Large intestine (tissue), 3 donors: ENCODE measurements around the gene CDK8. TPM values are rescaled to one million over a fixed set of nuclear protein-coding genes. Genes with fewer than 3 reads are reported as not detected.

ENCODE experiments used
- DNase-seq, 2 donors: peaks; one replicate each; pipeline versions ENCODE4 v3.0.0 to v3.0.0-alpha.2; 2013
- H3K27ac ChIP-seq: one replicate; pipeline ENCODE4 v1.5.1; 2013; ENCODE audit warnings: low read length
- H3K27me3 ChIP-seq: 2 replicates; pipeline ENCODE4 v1.6.1; 2013; ENCODE audit warnings: low read length; ENCODE audit not compliant: control insufficient read depth, insufficient read depth
- H3K36me3 ChIP-seq: 2 replicates; pipeline ENCODE4 v1.6.1; 2013; ENCODE audit warnings: low read length; ENCODE audit not compliant: control insufficient read depth, insufficient read depth
- H3K4me1 ChIP-seq: one replicate; pipeline ENCODE4 v1.6.1; 2013; ENCODE audit warnings: low read length; ENCODE audit not compliant: control insufficient read depth, insufficient read depth
- H3K4me3 ChIP-seq: one replicate; pipeline ENCODE4 v1.5.1; 2013; ENCODE audit warnings: low read length
- H3K9me3 ChIP-seq: one replicate; pipeline ENCODE4 v1.6.1; 2013; ENCODE audit warnings: mild to moderate bottlenecking, low read depth, low read length, moderate library complexity; ENCODE audit not compliant: control insufficient read depth
- WGBS: methylation state at CpG from one replicate; pipeline ENCODE4 v1.1.5; 2013; ENCODE audit warnings: low lambda C conversion rate; ENCODE audit not compliant: insufficient coverage; 5-methylcytosine and 5-hydroxymethylcytosine counted together
- polyA plus RNA-seq: library from polyadenylated mRNA; unstranded; fragments of 120-200 nt; gene quantifications from one replicate; pipeline ENCODE4 v1.2.1, GENCODE V29; 2013

Gene CDK8
- polyA plus RNA-seq, 1 donor: 30.1 TPM

DNA sequence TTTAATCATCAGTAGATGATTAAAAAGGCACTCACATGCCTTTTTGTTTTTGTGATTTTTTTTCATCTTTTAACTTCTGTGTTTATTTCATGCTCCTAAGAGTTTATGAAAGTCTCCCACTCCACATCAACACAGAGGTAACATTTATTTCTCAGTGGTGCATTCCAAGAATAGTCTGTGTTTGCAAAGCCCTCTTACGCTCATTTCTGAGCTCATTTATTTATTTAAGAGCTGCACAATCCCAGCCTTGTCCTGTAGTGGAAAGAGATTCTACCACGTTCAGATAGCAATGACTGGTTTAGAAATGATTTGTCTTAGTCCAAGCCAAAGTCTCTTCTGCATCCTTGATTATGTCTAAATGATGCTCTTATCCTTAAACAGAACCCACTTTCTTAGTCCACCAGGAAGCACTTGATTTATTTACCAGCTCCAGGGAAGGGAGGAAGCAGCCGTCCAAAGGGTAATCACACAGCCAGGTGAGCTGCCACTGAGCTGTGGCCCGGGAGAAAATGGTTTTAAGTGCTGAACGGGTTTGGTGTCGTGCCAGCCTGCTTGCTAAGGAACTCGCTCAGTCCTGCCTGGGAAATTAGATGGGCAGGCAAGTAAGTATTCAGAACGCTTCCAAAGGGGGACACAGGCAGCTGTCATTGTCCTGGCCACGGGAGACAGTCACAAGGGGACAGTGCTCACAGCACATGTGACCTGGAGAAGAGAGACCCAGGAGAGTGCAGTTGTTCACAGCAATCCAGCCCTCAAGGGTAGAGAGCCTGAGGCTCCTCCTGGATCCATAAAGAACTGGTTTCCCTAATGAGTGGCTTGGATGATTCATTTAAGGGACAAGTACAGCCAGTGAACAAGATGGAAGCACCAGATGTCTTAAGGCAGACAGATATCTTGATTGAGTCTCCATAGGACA lies 171.8 kb downstream of the CDK8 start:
- Histone ChIP-seq H3K27me3 (no peaks in the 10 kb centered on the region), H3K4me1 (peaks cover 10% of the 10 kb centered on the region), H3K4me3 (no peak overlapping the region), H3K9me3 (no peaks in the 10 kb centered on the region), H3K36me3 (no peaks in the 10 kb centered on the region), H3K27ac (peak overlapping the region; percentile 62)
- WGBS: 33% methylated on average over 1 of the region's 9 CpGs
- peak in 1 of 2 donors; percentile 61 for DNase-seq

DNA sequence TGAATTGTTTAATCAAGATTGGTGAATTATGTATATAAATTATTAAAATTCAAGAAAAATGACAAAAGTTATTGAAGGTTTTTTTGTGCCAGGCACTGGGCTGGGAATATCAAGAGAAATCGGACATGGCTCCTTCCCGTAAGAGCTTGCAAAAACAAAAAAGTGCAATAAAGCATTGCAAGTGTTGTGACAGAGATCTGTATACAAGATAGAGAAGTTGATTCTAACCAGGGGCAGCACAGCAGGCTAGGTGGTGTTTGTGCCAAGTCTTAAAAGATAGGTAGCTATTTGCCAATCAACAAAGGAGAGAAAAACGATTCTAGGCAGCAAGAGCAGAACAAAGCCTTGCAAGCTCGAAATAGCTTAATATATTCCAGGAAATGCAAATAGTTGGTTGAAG lies 179.8 kb downstream of the CDK8 start:
- DNase-seq: no peak
- no peaks in the 10 kb centered on the region for H3K4me1 ChIP-seq
- H3K27ac ChIP-seq: no peak overlapping the region
- no peaks in the 10 kb centered on the region for H3K27me3 ChIP-seq
- H3K9me3 ChIP-seq: peaks cover 15% of the 10 kb centered on the region
- H3K36me3 ChIP-seq: no peaks in the 10 kb centered on the region
- H3K4me3 ChIP-seq: no peak overlapping the region
- 59% methylated on average over 2 of the region's 4 CpGs for WGBS

DNA sequence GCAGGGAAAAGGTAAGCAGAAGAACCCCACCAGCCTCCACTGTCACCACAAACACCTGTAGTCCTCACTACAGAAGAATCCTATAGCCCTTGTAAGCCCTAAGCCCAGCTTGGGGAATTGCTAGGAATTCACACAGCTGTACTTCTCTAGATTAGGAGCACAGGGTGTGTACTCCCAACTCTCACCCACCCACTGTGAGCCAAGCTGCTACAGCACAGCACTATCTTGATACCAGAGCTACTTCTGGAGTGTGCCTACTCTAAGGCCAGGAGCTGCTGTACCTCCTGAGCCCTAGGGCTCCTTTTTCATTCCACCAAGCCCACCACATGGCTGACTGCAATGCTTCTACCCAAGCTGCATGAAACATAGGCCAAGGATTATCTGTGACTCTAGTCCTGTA lies 181.2 kb downstream of the CDK8 start:
- Histone ChIP-seq H3K27ac (no peak overlapping the region), H3K27me3 (no peaks in the 10 kb centered on the region), H3K36me3 (no peaks in the 10 kb centered on the region), H3K4me3 (no peak overlapping the region), H3K4me1 (no peaks in the 10 kb centered on the region), H3K9me3 (peaks cover 15% of the 10 kb centered on the region)
- DNase-seq: no peak

DNA sequence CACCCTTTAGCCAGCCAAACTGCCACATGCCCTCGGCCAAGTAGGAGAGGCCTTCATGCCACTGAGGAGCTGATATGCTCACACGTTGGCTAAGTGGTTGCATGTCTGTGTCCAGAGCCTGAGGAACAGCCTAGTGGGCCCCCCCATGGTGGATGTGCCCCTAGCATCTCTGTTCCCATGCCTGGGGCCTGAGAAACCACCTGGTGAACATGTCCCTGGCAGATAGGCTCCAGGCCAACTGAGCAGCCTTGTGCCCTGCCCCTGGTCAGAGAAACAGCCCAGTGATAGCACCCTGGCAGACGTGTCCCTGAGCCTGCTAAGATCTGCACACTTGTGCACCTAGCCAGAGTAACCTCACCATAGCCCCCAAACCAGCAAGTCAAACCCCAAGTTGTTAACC lies 181.7 kb downstream of the CDK8 start:
- DNase-seq: no peak
- no peak overlapping the region for H3K27ac ChIP-seq
- WGBS: no CpG with 5 or more reads among the region's 3 CpGs
- H3K9me3 ChIP-seq: peaks cover 15% of the 10 kb centered on the region
- H3K4me3 ChIP-seq: no peak overlapping the region
- H3K36me3 ChIP-seq: no peaks in the 10 kb centered on the region
- no peaks in the 10 kb centered on the region for H3K27me3 ChIP-seq
- no peaks in the 10 kb centered on the region for H3K4me1 ChIP-seq

DNA sequence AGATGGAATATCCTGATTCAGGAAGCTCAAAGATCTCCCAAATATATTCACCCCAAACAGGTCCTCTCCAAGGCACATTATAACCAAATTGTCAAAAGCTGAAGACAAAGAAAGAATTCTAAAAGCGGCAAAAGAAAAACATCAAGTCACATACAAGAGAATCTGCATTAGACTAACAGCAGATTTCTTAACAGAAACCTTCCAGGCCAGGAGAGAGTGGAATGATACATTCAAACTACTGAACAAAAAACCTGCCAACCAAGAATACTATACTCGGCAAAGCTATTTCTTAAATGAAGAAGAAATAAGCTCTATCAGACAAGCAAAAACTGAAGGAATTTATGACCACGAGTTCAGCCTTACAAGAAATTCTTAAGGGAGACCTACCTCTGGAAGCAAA lies 183.0 kb downstream of the CDK8 start:
- Histone ChIP-seq H3K27ac (no peak overlapping the region), H3K9me3 (peaks cover 15% of the 10 kb centered on the region), H3K4me3 (no peak overlapping the region), H3K36me3 (no peaks in the 10 kb centered on the region), H3K27me3 (no peaks in the 10 kb centered on the region), H3K4me1 (no peaks in the 10 kb centered on the region)
- 93% methylated on average over 3 of the region's 3 CpGs for WGBS
- no peak for DNase-seq

DNA sequence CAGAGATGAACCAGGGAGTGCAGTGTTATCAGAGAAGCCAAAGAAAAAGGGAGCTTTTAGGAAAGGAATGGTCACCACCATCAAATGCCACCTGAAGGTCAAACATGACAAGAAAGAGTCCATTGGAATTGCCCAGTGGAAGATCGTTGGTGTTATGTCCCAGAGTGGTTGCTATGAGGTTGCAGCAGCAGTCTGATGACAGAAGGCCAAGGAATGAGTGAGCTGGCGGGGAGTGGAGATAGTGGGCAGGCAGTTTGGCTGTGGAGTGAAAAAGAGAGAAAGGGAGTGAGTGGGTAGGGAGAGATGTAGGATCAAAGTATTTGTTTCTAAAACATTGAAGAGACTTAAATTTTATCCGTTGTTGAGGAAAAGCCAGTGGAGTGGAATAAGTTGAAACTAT lies 186.2 kb downstream of the CDK8 start:
- H3K27ac ChIP-seq: no peak overlapping the region
- WGBS: 42% methylated on average over 2 of the region's 3 CpGs
- no peak for DNase-seq
- no peaks in the 10 kb centered on the region for H3K4me1 ChIP-seq
- no peaks in the 10 kb centered on the region for H3K27me3 ChIP-seq
- H3K4me3 ChIP-seq: no peak overlapping the region
- H3K36me3 ChIP-seq: no peaks in the 10 kb centered on the region
- peaks cover 15% of the 10 kb centered on the region for H3K9me3 ChIP-seq

DNA sequence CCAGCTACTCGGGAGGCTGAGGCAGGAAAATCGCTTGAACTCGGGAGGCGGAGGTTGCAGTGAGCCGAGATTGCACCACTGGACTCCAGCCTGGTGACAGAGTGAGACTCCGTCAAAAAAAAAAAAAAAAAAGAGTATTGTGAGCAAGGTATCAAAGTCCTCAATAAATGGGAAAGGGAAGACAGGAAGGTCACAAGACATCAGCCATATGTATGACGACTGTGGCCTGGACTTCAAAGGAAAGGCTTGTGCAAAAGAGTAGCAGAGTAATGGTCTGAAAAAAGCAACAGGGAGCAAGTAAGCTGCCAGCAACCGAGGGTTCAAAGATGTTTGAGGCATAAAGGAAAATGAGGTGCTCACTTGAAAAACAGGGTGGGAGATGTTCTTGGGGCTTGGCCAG lies 187.5 kb downstream of the CDK8 start:
- H3K4me3 ChIP-seq: no peak overlapping the region
- 59% methylated on average over 3 of the region's 8 CpGs for WGBS
- peaks cover 7% of the 10 kb centered on the region for H3K9me3 ChIP-seq
- H3K27me3 ChIP-seq: no peaks in the 10 kb centered on the region
- DNase-seq: peak in 1 of 2 donors; percentile 61
- H3K4me1 ChIP-seq: no peaks in the 10 kb centered on the region
- H3K36me3 ChIP-seq: no peaks in the 10 kb centered on the region
- no peak overlapping the region for H3K27ac ChIP-seq

DNA sequence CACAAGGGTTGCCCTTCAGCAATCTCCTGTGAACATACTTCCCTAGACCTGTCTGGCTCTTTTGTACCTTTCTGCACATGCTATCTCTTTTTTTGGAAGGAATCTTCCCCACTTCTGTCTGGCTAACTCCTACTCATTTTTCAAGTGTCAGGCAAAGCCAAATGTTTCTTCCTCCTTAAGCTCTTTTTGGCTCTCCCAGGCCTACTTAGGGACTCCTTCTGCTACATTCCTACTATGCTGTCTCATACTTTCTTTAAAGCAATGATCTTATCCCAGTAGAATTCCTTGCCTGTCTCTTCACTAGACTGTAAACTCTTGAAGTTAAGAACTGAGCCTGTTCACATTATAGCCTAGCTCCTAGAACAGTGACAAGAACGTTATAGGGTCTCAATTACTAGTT lies 188.6 kb downstream of the CDK8 start:
- WGBS: no CpG with 5 or more reads among the region's 1 CpG
- H3K36me3 ChIP-seq: no peaks in the 10 kb centered on the region
- peak in 1 of 2 donors; percentile 46 for DNase-seq
- peak overlapping the region; percentile 19 for H3K27ac ChIP-seq
- H3K4me1 ChIP-seq: no peaks in the 10 kb centered on the region
- H3K9me3 ChIP-seq: peaks cover 4% of the 10 kb centered on the region
- H3K27me3 ChIP-seq: no peaks in the 10 kb centered on the region
- H3K4me3 ChIP-seq: no peak overlapping the region

DNA sequence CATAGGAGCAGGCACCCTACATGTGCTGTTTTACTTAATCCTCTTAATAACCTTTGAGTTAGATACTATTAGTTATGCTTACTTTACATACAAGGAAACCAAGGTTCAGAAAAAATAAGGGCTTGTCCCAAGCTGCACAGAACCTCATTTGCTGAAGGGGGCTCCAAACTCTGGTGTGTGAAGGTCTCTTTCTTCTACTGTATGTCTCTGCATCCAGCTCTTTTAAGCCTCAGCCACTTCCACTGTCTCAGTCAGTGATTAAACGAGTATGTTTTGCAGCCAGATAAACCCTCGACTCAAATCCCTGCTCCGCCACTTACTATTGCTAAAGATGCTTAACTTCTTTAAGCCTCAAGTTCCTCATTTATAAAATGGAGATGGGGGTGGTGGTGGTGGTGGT lies 191.2 kb downstream of the CDK8 start:
- H3K27me3 ChIP-seq: no peaks in the 10 kb centered on the region
- no peaks in the 10 kb centered on the region for H3K9me3 ChIP-seq
- no peaks in the 10 kb centered on the region for H3K36me3 ChIP-seq
- DNase-seq: no peak
- no CpG with 5 or more reads among the region's 3 CpGs for WGBS
- no peaks in the 10 kb centered on the region for H3K4me1 ChIP-seq
- no peak overlapping the region for H3K27ac ChIP-seq
- no peak overlapping the region for H3K4me3 ChIP-seq

DNA sequence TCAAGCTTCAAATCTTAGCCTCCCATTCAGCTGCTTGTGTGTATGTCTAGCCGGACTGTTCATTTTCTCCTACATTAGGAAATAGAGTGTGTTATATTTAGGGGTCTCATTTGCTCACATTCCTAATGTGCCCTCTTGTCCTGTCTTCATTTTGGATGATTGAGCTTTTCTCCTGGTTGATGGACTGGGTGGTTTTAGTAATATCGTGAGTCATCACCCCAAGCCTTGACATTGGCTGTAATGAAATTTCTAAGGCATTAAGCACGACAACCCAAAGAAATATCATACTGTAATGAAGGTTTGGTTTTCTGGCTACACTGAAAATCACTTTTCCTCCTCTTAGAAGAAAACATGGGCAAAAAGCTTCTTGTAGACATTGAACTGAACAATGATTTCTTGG lies 192.8 kb downstream of the CDK8 start:
- DNase-seq: no peak
- H3K36me3 ChIP-seq: no peaks in the 10 kb centered on the region
- no peak overlapping the region for H3K27ac ChIP-seq
- H3K4me3 ChIP-seq: no peak overlapping the region
- H3K4me1 ChIP-seq: no peaks in the 10 kb centered on the region
- WGBS: no CpG with 5 or more reads among the region's 3 CpGs
- H3K27me3 ChIP-seq: no peaks in the 10 kb centered on the region
- H3K9me3 ChIP-seq: no peaks in the 10 kb centered on the region

DNA sequence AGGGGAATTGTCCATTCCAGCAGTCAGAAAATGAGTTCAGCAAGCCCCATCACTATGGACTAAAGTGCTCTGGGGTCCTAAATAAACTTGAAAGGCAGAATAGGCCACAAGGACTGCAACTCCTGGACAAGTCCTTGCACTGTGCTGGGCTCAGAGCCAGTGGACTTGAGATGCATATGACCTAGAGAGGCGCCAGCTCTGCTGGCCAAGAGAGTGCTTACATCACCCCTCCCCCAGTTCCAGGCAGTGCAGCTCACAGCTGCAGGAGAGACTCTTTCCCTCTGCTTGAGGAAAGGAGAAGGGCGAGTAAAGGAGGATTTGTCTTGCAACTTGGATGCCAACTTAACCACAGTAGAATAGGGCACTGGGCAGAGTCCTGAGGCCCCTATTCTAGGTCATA lies 194.1 kb downstream of the CDK8 start:
- Histone ChIP-seq H3K27me3 (no peaks in the 10 kb centered on the region), H3K4me1 (no peaks in the 10 kb centered on the region), H3K4me3 (no peak overlapping the region), H3K27ac (no peak overlapping the region), H3K36me3 (no peaks in the 10 kb centered on the region), H3K9me3 (no peaks in the 10 kb centered on the region)
- no peak for DNase-seq
- WGBS: no CpG with 5 or more reads among the region's 2 CpGs
